ENCODE measurements around the gene IL12RB1.
"Not testable (repeated sequence)": the region's sequence is repeated elsewhere in the genome, so short reads cannot be mapped to it uniquely, and the experiment has no call there.

IL12RB1 gene

DNA sequence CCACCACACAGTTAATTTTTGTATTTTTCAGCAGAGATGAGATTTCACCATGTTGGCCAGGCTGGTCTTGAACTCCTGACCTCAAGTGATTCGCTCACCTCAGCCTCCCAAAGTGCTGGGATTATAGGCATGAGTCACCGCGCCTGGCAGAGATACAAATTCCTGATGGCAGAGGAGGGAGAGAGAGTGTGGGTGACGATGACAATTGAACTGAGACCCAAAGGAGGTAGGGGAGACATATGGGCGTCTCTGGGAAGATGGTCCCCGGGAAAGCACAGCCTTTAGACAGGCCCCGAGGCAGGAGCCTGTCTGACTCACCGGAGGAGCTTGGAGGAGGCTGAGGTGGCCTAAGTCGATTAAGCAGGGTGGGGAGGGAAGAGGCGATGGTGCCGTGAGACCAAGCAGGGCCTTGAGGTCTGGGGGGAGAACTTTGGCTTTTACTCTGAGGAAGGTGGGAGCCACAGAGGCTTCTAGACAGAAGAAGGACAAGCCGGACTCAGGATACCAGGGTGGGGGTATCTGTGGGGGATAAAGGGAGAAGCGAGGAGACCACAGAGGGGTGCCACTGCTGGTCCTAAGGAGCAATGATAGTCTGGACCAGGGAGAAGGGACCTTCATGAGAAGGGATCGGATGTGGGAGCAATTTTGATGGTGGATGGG is 40.5 kb downstream of the IL12RB1 start:
- peak; percentile 50 for DNase-seq (ENCODE audit: low read depth)
- no peak for TF ChIP-seq MYC (IDR thresholded peaks at IDR 0.05; ENCODE audit: low read depth, low read length)
- TF ChIP-seq, protein P1, sequence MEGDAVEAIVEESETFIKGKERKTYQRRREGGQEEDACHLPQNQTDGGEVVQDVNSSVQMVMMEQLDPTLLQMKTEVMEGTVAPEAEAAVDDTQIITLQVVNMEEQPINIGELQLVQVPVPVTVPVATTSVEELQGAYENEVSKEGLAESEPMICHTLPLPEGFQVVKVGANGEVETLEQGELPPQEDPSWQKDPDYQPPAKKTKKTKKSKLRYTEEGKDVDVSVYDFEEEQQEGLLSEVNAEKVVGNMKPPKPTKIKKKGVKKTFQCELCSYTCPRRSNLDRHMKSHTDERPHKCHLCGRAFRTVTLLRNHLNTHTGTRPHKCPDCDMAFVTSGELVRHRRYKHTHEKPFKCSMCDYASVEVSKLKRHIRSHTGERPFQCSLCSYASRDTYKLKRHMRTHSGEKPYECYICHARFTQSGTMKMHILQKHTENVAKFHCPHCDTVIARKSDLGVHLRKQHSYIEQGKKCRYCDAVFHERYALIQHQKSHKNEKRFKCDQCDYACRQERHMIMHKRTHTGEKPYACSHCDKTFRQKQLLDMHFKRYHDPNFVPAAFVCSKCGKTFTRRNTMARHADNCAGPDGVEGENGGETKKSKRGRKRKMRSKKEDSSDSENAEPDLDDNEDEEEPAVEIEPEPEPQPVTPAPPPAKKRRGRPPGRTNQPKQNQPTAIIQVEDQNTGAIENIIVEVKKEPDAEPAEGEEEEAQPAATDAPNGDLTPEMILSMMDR (IDR thresholded peaks at IDR 0.05; ENCODE audit: low read depth, low read length): no peak
- TF ChIP-seq POLR2A (IDR thresholded peaks at IDR 0.05; ENCODE audit: extremely low read depth, insufficient read length): no peak
- TF ChIP-seq, protein P2, sequence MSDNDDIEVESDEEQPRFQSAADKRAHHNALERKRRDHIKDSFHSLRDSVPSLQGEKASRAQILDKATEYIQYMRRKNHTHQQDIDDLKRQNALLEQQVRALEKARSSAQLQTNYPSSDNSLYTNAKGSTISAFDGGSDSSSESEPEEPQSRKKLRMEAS (IDR thresholded peaks at IDR 0.05; ENCODE audit: low read depth, low read length): no peak
- H3K4me3 ChIP-seq (ENCODE audit: low read depth, low read length): no peak overlapping the region

DNA sequence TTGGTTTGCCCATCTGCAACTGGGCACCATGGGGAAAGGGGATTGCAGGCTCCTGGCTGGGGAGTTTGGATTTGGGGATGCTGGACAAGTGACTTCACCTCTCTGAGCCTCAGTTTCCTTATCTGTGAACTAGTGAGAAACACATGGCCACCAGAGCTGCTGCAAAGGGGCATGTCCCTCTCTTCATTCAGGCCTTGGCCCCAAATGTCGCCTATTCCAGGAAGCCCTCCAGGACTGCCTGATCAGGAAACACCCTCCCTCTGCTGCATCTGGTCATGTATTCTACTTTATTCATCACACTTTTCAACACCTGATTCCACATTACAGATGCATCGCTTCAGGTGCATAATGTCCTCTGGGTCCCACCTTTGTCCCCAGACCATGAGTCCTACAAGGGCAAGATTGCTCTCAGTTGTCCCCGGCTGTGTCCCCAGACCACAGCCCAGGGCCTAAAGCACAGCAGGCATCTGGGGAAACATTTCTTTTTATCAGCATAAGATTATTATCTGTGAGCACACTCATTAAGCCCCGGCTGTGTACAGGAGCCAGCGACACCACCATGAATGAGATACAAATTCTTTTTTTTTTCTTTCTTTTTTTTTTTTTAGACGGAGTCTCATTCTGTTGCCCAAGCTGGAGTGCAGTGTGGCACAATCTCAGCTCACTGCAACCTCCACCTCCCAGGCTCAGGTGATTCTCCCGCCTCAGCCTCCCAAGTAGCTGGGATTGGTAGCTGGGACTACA is 41.3 kb downstream of the IL12RB1 start:
- H3K4me3 ChIP-seq (ENCODE audit: low read depth, low read length): no peak overlapping the region
- TF ChIP-seq POLR2A (IDR thresholded peaks at IDR 0.05; ENCODE audit: extremely low read depth, insufficient read length): no peak
- DNase-seq (ENCODE audit: low read depth): no peak

DNA sequence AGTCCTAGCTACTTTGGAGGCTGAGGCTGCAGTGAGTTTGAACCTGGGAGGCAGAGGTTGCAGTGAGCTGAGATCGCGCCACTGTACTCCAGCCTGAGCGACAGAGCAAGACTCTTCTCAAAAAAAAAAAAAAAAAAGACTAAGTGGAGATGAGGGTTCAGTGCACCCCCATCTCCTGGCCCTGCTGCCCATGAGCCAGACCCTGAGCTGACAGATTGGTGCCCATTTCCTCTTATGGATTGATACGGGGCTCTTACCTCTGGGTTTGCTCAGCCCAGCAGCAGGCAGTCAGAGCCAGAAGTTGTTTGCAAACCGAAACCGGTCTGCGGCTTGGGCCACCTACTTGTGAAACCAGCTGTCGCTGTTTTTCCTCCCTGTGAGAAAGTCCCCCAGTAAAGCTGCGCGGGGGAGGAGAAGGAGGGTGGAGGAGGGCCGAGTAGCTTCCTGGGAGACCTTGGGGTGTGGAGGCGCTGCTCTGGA is 41.9 kb downstream of the IL12RB1 start:
- peak overlapping the region; percentile 17 for H3K4me3 ChIP-seq (ENCODE audit: low read depth, low read length)

DNA sequence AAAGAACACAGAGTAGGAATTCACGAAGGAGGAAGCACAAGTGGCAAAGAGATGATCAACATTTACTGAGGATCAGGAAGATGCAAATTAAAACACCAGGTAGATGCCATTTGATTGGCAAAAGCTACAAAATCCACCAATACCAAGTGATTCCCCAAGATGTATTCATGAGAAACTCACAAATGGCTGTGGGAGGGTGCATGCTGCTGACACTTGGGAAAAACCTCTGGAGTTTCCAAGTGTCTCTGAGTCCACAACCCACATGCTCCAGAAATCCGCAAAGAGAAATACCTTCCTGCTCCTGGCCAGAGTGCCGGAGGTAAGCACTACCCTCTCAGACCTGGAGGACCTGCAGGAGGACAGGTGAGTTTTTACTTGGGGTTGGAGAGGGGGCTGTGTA is 43.1 kb downstream of the IL12RB1 start:
- no peak for TF ChIP-seq MYC (IDR thresholded peaks at IDR 0.05; ENCODE audit: low read depth, low read length)
- DNase-seq (ENCODE audit: low read depth): no peak
- H3K4me3 ChIP-seq (ENCODE audit: low read depth, low read length): no peak overlapping the region

More for the DNA sequence above, 41.9 kb downstream of the IL12RB1 start:
- peak; percentile 96 for DNase-seq (ENCODE audit: low read depth)
- peak; percentile 49; the same call in 1 of the 2 replicates for TF ChIP-seq MYC (IDR thresholded peaks at IDR 0.05; ENCODE audit: low read depth, low read length)
- TF ChIP-seq, protein P2 (IDR thresholded peaks at IDR 0.05; ENCODE audit: low read depth, low read length): no peak; the same call in 1 of the 2 replicates

DNA sequence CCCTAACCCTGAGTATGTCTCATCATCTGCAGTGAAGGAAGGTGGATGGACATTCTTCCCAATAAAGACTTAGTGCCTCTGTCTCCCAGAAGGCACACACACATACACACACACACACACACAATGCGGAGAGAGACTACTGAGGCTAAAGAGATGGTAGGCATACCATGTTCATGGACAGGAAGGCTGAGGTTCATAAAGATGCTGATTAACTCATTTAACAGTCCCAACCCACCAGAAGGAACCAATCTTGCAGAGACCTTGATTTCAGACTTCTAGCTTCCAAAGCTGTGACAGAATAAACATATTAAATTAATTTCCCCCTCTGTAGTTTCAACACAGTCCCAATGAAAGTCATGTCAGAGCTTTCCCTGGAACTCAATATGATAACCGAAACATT is 45.7 kb downstream of the IL12RB1 start:
- TF ChIP-seq POLR2A (IDR thresholded peaks at IDR 0.05; ENCODE audit: extremely low read depth, insufficient read length) (no peak), MYC (IDR thresholded peaks at IDR 0.05; ENCODE audit: low read depth, low read length) (no peak)
- TF ChIP-seq, protein P1 (IDR thresholded peaks at IDR 0.05; ENCODE audit: low read depth, low read length): no peak
- TF ChIP-seq, protein P2 (IDR thresholded peaks at IDR 0.05; ENCODE audit: low read depth, low read length): no peak
- DNase-seq (ENCODE audit: low read depth): no peak
- H3K4me3 ChIP-seq (ENCODE audit: low read depth, low read length): no peak overlapping the region

DNA sequence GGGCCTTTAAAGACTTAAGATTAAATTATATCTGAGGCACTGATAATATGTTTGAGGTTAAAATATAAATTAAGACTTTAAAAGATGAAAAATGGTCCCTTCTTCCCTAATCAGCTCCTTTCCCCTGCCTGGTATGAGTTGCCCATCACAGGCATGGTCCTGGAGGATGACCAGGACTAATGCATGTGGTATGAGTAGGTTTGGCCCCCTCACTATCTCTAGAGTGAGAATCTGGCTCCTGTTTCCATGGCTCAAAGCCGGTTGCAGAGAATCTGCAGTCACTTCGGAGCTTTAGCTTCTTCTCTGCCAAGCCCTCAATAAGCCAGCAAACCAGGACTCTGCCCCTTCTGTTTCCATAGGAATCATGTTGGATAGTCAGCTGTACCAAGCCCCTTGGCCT is 54.6 kb downstream of the IL12RB1 start:
- not testable (repeated sequence) for DNase-seq (ENCODE audit: low read depth); H3K4me3 ChIP-seq (ENCODE audit: low read depth, low read length)

DNA sequence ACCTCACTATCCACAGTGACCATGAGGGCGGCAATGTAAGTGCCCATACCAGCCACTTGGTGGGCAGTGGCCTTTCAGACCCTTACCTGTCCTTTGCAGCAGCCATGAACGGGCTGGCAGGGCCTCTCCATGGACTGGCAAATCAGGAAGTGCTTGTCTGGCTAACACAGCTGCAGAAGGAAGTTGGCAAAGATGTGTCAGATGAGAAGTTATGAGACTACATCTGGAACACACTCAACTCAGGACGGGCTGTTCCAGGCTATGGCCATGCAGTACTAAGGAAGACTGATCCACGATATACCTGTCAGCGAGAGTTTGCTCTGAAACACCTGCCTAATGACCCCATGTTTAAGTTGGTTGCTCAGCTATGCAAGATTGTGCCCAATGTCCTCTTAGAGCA is 55.3 kb downstream of the IL12RB1 start:
- peak; percentile 38 for DNase-seq (ENCODE audit: low read depth)
- not testable (repeated sequence) for H3K4me3 ChIP-seq (ENCODE audit: low read depth, low read length)

DNA sequence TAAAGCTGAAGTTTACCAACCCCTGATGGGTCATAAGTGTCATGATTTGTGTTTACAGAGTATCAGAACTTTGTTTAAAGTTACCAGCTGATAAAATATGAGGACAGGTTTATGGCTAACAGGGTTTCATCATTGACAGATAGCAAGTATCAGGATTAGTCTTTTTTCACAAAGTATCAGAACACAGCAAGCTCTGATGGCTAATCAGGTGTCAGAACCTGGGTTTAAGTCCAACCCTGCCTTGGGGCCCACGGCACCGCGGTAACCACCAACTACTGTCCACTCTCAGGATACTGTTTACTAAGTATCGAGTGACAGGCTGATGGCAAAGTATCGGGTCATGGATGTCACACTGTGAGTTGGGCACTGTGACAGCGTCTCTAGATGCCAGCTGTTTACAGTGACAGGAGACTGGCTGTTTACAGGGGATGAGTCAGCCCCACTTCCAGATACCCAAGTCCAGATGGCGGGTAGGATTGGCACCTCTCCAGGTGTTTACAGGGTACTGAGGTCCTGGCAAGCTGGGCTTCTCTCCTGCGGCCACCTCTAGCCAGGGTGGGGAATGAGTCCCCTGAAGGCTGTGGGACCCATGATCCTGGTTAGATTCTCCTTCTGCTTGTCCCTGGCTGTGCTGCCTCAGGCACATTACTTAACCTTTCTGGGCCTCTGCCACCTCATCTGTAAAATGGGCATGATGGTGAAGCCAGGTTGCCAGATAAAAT is 57.0 kb downstream of the IL12RB1 start:
- no peak for DNase-seq (ENCODE audit: low read depth)
- TF ChIP-seq, protein P1 (IDR thresholded peaks at IDR 0.05; ENCODE audit: low read depth, low read length): no peak
- TF ChIP-seq, protein P2 (IDR thresholded peaks at IDR 0.05; ENCODE audit: low read depth, low read length): no peak
- TF ChIP-seq POLR2A (IDR thresholded peaks at IDR 0.05; ENCODE audit: extremely low read depth, insufficient read length) (no peak), MYC (IDR thresholded peaks at IDR 0.05; ENCODE audit: low read depth, low read length) (no peak)
- H3K4me3 ChIP-seq (ENCODE audit: low read depth, low read length): no peak overlapping the region

Data from NB4 (cell line).